ENCODE measurements around the gene BRIP1. TPM values are rescaled to one million over a fixed set of nuclear protein-coding genes. Genes with fewer than 3 reads are reported as not detected.
"Not testable (repeated sequence)": the region's sequence is repeated elsewhere in the genome, so short reads cannot be mapped to it uniquely, and the experiment has no call there.

The BRIP1 gene
- total RNA-seq, 1 donor from 2014 or later: 4.6 TPM

DNA sequence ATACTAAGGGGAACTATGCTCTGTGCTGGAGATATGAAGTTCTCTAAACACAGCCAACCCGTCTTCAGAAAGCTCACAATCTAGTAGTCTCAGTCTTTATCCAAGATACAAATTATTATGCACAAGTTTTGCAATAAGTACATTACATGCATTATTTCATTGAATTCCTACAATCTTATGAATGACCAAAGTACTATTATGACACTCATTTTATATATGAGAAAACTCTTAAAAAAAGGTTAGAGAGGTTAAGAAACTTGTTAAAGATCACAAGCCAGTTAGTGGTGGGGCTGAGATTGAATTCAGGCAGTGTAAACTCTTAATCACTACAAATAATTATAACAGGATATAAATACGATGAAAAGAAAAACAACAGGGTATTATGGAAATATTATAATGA is 4.7 kb upstream of the BRIP1 start:
- no peak for DNase-seq (ENCODE audit: extremely low read depth, low read depth, low spot score)

DNA sequence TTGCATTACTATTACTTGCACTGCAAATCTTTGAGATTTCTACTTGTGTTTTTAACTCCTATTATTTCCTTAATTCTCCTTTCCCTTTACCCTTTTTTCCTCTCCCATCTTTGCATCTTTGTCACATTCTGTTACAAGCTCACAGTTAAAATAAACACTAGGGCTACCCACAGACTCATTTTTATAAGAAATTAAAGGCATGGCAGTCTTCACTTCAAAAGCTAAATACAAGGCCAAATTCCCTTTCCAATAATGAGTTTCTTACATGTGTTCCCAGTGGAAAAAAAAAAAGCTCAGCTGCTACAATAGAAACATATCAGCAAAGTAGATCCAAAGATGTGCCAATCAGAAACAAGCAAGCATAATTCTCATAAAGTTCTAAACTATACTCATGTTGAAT is 3.7 kb upstream of the BRIP1 start:
- DNase-seq (ENCODE audit: extremely low read depth, low read depth, low spot score): no peak

GRCh38 chr17:61863801-61864126 is 436 bp upstream of the BRIP1 start:
- DNase-seq (ENCODE audit: extremely low read depth, low read depth, low spot score): peak; percentile 45

- no peak for DNase-seq (ENCODE audit: extremely low read depth, low read depth, low spot score)
Observed at GRCh38 chr17:61862105-61862574, 1.2 kb downstream of the BRIP1 start.

DNA sequence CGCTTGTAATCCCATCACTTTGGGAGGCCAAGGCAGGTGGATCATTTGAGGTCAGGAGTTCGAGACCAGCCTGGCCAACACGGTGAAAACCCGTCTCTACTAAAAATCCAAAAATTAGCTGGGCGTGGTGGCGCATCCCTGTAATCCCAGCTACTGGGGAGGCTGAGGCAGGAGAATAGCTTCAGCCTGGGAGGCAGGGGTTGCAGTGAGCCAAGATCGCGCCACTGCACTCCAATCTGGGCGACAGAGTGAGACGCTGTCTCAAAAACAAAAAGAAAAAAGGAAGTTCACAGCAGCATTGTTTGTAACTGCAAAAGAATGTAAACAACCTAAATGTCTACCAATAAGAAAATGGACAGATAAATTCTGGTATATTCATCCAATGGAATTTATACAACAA is 2.9 kb downstream of the BRIP1 start:
- not testable (repeated sequence) for DNase-seq (ENCODE audit: extremely low read depth, low read depth, low spot score)

DNA sequence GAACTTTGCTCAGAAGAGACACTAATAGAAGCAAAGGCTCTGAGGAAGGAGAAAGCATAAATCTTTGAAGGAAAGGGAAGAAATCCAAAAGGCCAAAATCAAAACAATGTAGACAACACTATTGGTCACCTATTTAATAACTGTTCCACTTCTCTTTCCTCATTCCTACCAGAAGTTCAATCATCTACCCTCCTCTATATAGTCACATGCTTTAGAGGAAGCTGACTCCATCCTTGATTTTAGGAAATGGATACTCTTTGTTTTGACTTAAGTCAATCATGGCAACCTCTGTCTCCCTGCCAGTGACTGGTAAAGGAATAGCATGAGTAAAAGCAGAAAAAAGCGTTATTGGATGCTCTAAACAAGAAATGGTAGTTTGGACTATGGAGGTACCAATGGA is 7.3 kb downstream of the BRIP1 start:
- no peak for DNase-seq (ENCODE audit: extremely low read depth, low read depth, low spot score)

DNA sequence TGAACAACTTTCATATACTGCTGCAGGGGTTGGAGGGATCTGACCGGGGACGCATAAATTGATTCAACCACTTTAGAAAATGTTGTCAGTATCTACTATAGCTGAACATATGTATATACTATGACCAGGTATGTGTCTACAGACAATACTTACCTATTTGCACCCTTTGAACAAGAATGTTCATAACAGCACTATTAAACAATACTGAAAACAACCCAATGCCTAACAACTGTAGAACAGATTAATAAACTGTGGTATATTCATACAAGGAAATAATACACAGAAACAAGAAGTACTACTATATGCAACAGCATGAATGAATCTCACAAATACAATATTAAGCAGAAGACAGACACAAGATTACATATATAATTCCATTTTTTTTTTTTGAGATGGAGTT is 10.5 kb downstream of the BRIP1 start:
- no peak for DNase-seq (ENCODE audit: extremely low read depth, low read depth, low spot score)

- DNase-seq (ENCODE audit: extremely low read depth, low read depth, low spot score): no peak
Observed at GRCh38 chr17:61849674-61850073, 13.7 kb downstream of the BRIP1 start.

DNA sequence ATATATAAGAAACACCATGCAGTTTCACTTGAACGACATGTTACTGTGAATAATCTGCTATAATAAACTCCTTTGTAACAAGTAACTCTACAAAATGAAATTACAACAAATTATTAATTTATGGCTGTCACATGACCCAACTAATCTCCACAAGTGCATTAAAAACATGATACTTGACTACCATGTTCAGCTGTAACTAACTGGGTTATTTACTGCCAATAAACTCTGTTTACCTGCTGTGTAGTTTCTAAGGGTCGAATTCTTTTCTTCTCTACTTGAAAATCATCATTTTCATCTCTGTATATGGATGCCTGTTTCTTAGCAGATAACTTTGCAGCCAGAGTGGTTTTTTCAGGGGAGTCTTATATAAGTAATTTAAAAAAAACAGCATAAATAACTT is 14.4 kb downstream of the BRIP1 start:
- DNase-seq (ENCODE audit: extremely low read depth, low read depth, low spot score): no peak

GRCh38 chr17:61848247-61848646 is 15.1 kb downstream of the BRIP1 start:
- no peak for DNase-seq (ENCODE audit: extremely low read depth, low read depth, low spot score)

DNA sequence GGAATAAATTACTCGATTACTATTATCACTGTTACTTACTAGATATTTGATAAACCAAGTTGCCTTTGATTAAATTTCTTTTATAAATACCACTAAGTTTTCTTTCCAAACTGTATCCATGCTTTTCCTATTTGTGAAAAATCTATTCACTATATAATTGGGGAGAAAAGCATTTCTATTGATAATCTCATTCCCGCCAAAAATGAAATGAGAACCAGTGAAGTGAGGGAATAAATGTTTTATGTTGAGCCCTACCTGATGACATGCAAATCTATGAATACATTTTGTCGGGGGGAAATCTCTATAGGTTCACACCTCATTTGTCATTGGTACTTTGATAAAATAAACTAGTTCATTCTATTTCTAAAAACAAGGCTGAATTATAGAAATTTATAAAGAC is 15.7 kb downstream of the BRIP1 start:
- DNase-seq (ENCODE audit: extremely low read depth, low read depth, low spot score): no peak

DNA sequence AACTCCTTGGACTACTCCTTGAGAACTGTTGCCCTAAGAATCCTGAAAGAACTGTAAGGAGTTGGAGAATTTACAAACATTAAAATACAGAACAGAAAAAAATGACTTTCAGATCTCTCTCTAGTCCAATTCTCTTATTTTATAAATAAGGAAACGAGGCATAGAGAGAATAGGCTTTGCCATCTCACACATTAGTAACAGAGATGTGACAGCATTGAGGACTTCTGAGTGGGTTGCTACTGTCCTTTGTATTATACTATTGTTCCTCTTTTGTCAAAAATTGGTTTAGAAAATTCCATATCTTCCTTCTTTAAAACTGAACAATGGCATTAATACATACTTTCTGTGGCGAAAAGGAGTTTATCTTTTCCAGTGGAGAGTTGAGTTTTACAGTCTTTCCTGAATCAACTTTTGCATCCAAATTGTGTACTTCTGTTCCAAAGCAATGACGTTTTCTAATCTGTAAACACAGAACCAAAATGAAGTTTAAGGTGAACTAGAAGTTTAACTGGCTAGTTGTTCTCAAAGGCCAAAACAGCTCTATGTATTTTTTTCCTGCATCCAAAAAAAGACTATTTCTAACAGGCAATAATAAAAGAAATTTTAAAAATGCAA is 16.5 kb downstream of the BRIP1 start:
- DNase-seq (ENCODE audit: extremely low read depth, low read depth, low spot score): no peak

- no peak for DNase-seq (ENCODE audit: extremely low read depth, low read depth, low spot score)
Observed at GRCh38 chr17:61846088-61846487, 17.2 kb downstream of the BRIP1 start.

DNA sequence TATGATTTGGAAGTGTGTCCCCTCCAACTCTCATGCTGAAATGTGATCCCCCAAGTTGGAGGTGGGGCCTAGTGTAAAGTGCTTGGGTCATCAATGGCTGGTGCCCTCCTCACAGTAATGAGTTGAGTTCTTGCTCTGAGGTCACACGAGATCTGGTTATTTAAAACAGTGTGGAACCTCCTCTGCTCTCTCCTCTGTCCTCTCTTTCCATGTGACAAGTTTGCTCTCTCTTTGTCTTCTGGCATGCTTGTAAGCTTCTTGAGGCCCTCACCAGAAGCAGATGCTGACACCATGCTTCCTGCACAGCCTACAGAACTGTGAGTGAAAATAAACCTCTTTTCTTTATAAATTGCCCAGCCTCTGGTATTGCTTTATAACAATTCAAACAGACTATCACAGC is 19.9 kb downstream of the BRIP1 start:
- DNase-seq (ENCODE audit: extremely low read depth, low read depth, low spot score): no peak

DNA sequence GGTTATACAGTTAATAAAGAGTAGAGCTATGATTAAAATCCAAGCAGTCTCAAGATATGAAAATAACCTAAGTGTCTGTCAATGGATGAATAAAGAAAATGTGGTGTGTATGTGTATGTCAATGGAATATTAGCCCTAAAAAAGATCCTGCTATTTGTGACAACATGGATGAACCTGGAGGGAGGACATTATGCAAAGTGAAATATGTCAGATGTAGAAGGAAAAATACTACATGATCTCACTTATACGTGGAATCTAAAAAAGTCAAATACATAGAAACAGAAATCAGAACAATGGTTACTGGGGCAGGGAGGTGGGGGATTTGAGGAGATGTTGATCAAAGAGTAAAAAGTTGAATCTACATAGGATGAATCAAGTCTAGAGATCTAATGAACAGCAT is 20.4 kb downstream of the BRIP1 start:
- no peak for DNase-seq (ENCODE audit: extremely low read depth, low read depth, low spot score)

DNA sequence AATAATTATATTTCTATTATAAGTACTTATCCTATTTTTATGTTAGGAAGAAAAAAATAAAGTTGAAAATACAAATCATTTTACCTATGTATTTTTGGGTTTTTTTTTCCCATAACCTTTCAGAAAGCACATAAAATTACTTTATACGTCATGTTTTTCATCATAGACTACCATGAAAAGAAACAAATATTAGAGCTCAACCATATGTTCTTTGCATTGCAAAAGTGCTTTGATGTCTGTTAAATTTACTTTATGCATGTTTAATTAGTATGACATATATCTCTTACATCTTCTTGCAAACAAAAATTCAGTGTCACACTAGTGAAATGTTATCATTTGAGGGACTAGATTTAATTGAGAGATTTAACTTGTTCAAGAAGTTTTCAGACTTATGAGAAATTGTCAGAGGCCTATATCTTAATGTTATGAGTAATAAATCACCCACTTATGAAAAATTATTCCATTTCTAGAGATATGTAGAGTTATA is 24.0 kb downstream of the BRIP1 start:
- DNase-seq (ENCODE audit: extremely low read depth, low read depth, low spot score): no peak

- DNase-seq (ENCODE audit: extremely low read depth, low read depth, low spot score): peak; percentile 65
Observed at GRCh38 chr17:61837175-61838051, 25.9 kb downstream of the BRIP1 start.

- DNase-seq (ENCODE audit: extremely low read depth, low read depth, low spot score): no peak
Observed at GRCh38 chr17:61836266-61837174, 26.8 kb downstream of the BRIP1 start.

DNA sequence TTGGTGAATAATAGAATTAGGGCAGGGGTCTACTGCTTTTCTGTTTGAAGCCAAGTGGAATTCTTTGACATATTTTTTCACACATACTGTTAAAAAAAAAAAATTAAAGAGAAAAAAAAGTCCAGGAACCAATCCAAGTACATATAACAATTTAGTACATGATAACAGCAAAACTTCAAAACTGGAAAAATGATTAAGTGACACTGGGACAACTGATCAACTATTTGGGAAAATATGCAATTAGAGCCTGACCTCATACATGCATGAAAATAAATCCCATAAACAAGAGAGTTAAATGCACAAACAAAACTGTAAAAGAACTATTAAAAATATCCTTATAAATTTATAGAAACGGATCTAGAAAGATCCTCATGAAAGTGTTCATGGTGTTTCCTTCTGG is 27.7 kb downstream of the BRIP1 start:
- DNase-seq (ENCODE audit: extremely low read depth, low read depth, low spot score): no peak

- no peak for DNase-seq (ENCODE audit: extremely low read depth, low read depth, low spot score)
Observed at GRCh38 chr17:61834610-61835009, 28.7 kb downstream of the BRIP1 start.

GRCh38 chr17:61833536-61834193 is 29.7 kb downstream of the BRIP1 start:
- DNase-seq (ENCODE audit: extremely low read depth, low read depth, low spot score): peak; percentile 7

Data from glomerular endothelial cell (primary cell).